Iris pigment epithelial cell (primary cell): ENCODE measurements around the gene LSM7.
"Not testable (repeated sequence)": the region's sequence is repeated elsewhere in the genome, so short reads cannot be mapped to it uniquely, and the experiment has no call there.

Experiments
- DNase-seq: peaks from one replicate; pipeline ENCODE4 v3.0.0-alpha.2; 2011; ENCODE audit warnings: low read depth

LSM7 gene

GRCh38 chr19:2300533-2300932, 27.9 kb downstream of the LSM7 start:
- DNase-seq = no peak

DNA sequence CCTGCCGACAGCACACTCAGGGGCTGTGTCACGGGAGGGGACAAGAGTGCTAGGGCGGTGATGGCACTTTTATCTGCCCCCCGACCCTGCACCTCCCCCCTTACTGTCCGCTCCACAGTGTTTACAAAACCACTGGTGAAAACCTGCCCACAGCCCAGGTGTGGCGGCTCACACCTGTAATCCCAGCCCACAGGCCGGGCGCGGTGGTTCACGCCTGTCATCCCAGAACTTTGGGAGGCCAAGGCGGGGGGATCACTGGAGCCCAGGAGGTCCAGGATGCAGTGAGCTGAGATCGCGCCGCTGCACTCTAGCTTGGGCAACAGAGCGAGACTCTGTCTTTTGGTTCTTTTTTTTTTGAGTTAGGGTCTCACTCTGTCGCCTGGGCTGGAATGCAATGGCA, 32.2 kb downstream of the LSM7 start:
- DNase-seq = no peak

- no peak for DNase-seq
These were observed 33.6 kb downstream of the LSM7 start for GRCh38 chr19:2294687-2295335.

DNA sequence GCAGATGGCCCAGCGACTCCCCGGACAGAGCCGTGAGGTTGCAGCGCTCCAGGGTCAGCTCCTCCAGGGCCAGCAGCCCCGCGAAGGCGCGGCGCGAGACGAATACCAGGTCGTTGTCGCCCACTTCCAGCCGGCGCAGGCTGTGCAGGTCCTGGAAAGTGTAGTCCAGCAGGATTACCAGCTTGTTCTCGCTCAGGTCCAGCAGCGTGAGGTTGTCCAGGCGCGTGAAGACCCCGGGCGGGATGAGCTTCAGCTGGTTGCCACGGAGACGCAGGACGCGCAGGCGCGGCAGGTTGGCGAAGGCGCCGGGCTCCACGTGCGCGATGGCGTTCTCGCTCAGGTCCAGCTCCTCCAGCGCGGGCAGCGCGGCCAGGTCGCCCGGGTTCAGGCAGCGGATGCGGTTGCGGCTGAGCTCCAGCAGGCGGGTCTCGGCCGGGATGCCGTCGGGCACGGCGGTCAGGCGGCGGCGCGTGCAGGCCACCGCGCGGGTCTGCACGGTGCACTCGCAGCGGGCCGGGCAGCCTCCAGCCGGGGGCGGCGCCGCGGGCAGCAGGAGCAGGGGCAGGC, 37.1 kb downstream of the LSM7 start:
- DNase-seq = no peak

DNA sequence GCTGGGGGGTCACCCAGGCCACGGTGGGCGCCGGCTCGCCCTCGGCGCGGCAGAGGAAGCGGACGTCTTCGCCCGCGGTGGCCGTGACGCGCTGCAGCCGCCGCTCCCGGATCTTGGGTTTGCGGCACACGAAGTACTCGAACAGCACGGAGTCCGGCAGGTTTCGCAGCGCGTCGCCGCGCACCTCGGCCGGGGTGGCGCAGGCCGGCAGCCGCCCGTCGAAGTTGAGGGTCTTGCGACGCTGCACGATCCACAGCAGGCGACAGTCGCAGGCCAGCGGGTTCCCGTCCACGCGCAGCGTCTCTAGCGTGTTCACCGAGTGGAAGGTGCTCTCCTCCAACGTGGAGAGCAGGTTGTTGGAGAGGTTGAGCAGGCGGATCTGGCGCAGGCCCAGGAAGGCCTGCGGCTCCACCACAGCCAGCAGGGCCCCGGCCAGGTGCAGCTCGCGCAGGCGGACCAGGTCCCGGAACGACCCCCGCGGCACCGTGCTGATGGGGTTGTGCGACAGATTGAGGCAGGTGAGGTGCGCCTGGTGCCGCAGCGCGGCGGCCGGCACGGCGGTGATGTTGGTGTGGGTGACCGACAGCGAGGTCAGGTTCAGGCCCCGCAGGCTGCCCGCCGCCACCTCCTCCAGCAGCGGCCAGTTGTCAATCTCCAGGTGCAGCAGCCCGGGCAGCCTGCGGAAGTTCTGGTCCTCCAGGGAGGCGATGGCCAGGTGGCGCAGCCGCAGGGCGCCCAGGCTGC, 37.8 kb downstream of the LSM7 start:
- DNase-seq = no peak

DNA sequence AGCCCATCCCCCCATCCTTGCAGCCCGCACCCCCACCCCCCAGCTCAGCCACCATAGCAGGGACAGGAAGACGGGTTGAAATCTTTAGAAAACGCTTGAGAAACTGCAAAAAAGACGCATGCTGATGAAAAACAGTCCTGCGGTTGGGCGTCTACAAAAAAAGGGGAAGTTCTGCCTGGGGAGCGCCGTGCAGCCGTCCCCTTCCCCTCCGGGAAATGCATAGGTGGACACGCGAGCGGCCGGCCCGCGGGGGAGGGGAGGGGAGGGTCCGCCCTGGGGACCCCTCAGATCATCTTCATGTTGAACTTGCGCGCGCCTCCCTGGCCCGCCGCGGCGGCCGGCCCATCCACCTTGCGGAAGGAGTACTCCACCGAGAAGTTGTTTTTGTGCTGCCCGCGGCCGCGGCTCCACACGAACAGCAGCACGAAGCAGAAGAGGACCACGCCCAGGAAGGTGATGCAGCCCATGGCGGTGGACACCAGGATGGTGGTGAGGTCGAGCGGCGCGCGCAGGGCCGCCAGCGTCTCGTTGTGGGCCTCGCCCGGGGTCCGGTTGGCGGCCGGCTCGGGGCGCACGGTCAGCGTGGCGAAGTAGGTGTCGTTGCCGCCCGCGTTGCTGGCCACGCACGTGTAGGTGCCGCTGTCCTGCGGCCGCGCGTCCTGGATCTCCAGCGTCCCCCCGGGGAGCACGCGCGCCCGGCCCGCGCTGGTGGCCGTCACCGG, 38.5 kb downstream of the LSM7 start:
- DNase-seq = no peak

DNA sequence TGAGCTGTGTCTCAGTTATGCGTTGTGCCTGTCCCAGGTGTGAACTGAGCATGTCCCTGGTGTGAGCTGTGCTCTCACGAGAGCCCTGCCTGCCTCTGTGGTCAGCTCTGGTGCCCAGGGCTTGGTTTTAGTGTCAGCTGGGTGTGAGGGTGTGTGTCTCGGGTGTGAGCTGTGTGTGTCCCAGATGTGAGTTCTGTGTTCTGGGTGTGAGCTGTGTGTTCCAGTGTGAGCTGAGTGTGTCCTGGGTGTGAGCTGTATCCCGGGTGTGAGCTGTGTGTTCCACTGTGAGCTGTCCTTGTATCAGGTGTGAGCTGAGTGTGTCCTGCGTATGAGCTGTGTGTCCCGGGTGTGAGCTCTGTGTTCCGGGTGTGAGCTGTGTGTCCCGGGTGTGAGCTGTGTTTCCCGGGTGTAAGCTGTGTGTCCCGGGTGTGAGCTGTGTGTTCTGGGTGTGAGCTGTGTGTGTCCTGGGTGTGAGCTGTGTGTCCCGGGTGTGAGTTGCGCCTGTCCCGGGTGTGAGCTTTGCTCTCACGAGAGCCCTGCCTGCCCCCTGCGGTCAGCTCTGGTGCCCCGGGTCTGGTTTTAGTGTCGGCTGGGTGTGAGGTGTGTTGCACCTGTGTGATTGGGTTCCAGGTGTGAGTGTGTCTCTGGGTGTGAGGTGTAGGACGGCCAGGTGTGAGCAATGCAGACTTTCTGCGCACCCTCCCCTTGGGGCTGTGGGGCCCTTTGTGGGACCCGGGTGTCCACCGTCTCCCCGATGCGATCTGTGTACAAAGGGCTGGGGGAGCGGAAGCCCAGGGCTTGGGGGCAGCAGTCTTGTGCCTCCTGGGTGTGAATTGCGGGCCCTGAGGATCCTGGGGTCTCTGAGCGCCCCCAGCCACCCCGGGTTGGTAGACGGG, 39.3 kb downstream of the LSM7 start:
- DNase-seq = no peak

DNA sequence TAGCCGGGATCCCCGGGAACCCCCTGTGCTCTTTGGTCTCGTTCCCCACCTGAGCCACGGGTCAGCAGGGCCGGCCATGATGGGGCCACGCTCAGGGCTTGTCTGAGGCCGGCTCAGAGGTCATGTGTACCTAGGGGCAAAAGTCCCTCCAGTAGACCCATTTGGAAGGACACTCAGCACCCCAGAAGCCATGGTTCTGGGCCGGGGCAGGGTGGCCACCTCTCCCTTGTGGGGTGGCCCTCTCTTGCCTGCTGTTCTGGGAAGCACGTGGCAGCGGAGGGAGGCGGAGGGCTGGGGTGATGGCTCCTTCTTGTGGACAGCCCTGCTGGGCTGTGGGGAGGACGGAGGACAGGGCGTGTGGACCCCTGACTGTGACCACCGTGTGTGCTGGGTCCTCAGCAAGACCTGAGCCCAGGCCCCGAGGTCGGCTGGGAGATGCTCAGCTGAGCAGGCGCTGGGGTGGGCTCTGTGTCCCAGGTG, 40.0 kb downstream of the LSM7 start:
- no peak for DNase-seq

GRCh38 chr19:2287585-2288337, 40.6 kb downstream of the LSM7 start:
- DNase-seq = no peak

GRCh38 chr19:2286402-2287140, 41.8 kb downstream of the LSM7 start:
- no peak for DNase-seq

- DNase-seq = no peak
These were observed 44.4 kb downstream of the LSM7 start for GRCh38 chr19:2283835-2284507.

- DNase-seq = no peak
These were observed 45.5 kb downstream of the LSM7 start for GRCh38 chr19:2282862-2283237.

DNA sequence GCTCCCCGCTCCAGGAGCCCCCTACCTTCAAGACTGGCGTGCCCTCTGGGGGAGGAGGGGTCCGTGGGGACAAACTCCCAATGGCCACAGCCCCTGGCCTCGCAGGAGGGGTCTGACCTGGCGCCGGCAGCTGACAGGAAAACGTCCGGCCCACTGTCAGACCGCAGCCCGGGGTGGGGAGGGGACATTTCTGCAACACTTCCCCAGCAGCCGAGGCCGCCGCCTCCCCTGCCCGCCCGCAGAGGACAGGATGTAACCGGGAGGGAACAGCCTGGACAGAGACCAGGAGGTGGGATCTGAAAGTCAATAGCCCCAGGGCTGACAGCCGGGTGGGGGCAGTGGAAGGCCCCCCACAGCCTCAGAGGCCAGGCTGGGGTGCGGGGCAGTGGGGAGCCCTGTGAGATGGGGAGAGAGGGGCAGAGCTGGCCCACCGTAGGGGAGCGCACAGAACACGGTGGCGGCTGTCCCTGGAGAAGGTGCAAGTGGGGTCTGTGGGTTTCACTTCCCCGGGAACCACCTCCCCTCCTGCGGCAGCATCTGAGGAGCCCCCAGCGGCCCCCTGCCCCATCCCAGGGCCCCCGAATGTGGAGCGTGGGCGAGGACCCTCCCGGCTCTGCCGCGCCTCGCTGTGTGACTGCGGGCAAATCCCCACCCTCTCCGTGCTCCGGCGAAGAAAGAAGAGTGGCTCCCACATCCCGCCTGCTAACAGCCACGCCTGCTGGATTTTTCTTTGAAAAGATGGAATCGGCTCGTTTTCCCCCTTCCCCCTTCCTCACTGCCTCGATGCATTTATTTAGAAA, 46.1 kb downstream of the LSM7 start, which contains the start of gene PEAK3:
TSS of gene PEAK3 (minus strand) at position 114 of the 800 bp plus-strand sequence. CDS start 1,244 bp downstream, outside the sequence.
- peak; percentile 53 for DNase-seq

GRCh38 chr19:2281265-2282061, 46.9 kb downstream of the LSM7 start:
- not testable (repeated sequence) for DNase-seq

DNA sequence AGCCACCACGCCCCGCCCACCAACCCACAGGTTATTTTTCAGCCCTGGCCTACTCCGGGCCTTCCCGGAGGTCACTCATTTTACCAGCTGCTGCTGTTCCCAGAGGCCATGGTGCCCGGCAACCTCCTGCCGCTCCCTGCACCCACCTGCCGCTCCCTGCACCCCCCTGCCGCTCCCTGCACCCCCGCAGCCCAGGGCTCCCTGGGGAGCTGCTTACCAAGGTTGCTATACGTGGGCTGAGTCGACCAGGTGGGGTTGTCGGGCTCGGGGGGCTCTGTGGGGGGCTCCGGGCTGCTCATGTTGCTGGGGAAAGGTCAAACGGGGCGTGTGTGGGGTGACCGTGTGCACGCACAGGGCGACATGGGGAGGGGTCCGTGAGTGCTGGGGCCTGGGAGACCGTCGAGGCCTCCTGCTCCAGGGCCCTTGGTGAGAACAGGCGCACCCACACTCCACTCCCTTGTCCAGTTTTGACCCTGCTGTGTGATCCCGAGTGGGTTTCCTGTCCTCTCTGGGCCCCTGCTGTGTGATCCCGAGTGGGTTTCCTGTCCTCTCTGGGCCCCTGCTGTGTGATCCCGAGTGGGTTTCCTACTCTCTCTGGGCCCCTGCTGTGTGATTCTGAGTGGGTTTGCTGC, 47.6 kb downstream of the LSM7 start:
- no peak for DNase-seq

DNA sequence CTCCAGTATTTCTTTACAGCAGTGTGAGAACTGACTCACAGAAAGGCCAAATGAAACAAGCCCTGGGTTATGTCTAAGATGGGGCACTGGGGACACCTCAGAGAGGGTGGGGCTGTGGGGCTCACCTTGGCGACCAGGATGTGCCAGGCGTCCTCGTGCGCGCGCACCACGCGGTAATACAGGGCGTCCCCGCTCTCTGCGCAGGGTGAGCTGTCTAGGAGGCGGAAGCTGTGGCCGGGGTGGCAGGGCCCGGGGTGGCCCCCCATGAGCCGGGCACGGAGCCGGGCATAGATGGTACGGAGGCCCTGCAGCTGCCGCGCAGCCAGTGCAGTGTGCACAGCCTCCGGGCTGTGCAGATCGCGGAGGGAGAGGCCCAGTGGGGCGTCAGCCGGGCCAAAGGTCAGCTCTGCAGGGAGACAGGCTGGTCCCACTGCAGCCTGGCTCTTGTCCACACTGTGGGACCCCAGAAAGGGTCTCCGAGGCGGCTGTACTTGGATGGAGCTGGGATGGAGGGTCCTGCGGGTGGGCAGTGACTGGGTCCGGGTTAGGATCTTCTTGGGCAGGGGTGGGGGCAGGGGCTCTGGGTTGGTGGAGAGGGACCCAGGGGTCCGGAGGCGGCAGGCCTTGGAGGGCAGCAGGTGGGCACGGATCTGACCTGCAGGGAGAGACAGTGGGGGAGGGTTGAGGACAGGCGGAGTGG, 49.8 kb downstream of the LSM7 start:
- no peak for DNase-seq

DNA sequence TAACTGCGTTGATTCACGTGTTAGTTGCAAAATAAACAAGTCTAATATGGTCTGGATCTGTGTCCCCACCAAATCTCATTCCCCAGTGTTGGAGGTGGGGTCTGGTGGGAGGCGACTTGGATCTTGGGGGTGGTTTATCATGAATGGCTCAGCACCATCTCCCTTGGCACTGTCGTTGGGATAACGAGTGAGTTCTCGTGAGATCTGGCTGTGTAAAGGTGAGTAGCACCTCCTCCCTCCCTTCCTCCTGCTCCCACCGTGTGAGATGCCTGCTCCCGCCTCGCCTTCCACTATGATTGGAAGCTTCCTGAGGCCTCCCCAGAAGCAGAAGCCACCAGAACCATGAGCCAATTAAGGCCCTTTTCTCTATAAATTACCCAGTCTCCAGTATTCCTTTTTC, 51.2 kb downstream of the LSM7 start:
- no peak for DNase-seq
